Globus pallidus (tissue), 1 donor: ENCODE measurements around the gene IER3.
"Not testable (repeated sequence)": the region's sequence is repeated elsewhere in the genome, so short reads cannot be mapped to it uniquely, and the experiment has no call there.

Experiments used
- DNase-seq: peaks from one replicate; pipeline ENCODE4 v3.0.0-alpha.2; 2015; ENCODE audit warnings: low spot score

IER3 gene

DNA sequence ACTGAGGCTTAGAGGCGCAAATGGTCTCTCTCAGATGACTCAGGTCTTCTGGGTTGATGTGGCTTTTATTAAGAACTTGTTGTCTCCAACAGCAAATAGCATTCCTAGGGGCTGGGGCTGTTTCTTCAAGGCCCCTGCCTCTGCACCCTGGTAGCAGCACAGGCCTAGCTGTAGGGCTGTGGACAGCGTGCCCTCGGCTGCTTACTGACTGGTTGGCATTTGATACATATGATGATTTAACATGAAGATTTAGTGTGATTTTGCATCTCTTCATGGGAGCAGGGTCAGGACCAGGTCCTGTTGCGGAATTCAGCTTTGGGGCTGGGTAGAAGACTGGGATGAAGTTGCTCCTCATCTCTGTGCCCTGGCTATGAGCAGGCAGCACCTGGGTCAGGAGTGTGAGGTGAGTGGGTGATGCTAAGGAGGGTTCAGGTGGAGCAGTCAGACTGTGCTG lies 24.3 kb upstream of the IER3 start:
- no peak for DNase-seq

DNA sequence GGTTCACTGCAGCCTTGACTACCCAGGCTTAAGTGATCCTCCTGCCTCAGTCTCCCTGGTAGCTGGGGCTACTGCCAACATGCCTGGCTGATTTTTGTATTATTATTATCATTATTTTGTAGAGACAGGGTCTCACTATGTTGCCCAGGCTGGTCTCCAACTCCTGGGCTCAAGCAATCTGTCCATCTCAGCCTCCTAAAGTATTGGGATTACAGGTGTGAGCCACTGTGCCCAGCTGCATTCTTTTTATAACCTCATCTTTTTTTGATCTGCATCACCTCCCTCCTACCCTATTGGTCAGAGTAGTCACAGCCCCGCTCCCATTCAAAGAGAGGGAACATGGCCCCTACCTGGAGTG lies 23.6 kb upstream of the IER3 start:
- no peak for DNase-seq

DNA sequence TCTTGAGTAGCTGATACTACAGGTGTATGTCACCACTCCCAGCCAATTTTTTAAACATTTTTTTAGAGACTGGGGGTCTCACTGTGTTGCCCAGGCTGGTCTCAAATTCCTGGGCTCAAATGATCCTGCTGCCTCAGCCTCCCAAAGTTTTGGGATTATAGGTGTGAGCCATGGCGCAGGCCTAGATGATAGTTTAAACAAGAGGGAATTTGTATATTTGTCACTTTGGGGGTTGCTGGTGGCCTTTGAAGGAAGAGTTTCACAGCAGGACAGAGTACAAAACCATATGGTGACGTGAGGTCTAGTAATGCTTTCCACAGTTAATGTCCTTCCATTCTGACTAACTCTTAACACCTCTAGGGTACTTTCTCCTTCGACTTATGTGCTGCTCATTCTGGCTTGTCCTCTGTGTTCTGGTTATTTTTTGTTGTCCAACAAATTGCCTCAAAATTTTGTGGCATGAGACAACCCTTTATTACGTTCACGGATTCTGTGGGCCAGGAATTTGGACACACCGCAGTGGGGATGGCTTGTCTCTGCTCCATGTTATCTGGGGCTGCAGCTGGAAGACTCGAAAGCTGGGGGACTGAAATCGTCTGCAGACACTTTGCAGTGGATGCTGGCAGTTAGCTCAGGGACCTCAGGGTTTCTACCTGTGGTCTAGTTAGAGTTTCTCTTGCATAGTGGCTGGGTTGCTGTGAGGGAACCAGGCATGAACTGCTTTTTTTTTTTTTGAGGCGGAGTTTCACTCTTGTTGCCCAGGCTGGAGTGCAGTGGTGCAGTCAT lies 23.0 kb upstream of the IER3 start:
- DNase-seq = no peak

DNA sequence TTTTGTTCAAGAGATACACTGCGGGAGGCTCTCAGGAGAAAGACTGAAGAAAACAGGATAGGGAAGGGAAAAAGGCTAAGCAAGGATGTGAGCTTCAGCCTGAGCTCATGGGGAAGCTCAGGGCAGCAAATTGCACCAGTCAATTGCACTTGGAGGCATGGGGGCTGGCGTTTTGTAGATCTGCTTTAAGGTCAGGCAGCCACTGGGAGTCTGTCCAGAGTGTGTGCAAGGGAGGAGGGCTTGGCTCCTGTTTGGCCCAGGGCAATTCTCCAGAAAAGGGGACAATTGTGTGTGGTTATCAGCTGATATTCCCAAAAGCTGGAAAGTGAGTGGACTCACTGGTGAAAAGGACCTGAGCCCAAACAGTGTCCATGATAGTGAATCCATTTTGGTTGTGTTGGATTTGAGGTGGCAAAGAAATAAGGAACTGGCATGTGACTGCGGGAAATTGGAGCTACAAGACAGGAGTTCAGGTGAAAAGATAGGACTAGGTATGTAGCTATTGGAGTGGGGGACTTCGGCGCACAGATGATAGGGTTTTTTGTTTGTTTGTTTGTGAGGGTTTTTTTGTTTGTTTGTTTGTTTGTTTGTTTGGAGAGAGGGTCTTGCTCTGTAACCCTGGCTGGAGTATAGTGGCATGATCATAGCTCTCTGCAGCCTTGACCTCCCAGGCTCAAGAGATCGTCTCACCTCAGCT lies 22.3 kb upstream of the IER3 start:
- DNase-seq = no peak

DNA sequence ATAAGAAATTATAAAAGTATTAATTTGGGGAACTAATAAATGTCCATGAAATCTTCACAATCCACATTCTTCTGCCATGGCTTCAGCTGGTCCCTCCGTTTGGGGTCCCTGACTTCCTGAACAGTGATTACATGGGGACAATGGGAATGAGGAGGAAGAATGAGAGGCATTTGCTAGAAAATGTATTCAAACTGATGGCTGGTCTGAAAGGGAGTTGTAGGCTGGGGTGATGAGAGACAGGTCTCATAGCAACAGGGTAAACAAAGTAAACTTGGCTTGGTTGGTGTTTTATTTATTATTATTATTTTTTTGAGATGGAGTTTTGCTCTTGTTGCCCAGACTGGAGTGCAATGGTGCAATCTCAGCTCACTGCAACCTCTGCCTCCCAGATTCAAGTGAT lies 21.1 kb upstream of the IER3 start:
- DNase-seq = not testable (repeated sequence)

DNA sequence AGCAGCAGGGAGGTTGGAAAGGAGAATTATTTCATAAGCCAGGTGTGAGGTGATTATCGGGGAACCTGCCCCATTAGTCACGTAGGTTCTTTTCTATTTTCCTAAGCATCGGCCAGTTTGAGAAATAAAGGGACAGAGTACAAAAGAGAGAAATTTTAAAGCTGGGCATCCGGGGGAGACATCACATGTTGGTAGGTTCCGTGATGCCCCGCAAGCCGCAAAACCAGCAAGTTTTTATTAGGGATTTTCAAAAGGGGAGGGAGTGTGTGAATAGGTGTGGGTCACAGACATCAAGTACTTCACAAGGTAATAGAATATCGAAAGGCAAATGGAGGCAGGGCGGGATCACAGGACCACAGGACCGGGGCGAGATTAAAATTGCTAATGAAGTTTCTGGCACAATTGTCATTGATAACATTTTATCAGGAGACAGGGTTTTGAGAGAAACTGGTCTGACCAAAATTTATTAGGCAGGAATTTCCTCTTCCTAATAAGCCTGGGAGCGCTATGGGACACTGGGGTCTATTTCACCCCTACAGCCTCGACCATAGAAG lies 20.2 kb upstream of the IER3 start:
- not testable (repeated sequence) for DNase-seq

DNA sequence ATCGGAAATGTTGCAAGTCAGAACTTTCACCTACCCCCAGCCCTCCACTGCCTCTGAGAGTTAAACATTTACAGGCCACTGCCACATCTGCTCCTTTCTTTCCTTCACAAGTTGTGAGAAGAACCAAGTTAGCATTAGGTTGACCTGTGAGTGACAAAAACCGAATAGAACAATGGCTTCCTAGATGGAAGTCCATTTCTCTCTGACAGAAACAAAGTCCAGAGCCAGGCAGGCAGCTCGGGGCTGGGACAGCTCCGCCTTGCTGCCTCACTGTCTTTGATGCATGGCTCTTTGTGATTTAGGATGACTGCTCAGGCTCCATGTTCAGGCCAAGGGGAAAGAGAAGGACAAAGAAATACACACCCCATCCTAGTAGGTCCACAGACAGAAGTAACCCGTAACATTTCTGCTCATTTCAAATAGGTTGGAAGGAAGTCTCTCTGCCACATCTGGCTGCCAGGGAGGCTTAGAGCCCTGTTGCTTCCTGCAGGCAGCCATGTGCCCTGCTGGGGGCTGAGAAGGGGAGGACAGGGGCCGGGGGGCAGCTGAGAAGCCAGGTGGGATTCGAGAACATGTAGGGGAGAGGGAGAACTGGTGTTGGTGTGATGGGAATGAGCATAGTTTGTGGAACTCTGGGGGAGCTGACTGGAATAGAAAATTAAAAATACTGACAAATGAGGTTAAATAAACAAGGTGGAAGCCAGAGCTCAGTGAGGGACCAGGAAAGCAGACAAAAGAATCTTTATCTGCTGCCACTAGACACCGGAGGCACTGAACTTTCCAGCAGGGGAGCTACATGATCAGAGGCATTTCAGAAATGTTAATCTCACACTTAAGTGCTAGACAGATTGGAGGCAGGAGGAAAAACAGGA lies 19.5 kb upstream of the IER3 start:
- DNase-seq = no peak

DNA sequence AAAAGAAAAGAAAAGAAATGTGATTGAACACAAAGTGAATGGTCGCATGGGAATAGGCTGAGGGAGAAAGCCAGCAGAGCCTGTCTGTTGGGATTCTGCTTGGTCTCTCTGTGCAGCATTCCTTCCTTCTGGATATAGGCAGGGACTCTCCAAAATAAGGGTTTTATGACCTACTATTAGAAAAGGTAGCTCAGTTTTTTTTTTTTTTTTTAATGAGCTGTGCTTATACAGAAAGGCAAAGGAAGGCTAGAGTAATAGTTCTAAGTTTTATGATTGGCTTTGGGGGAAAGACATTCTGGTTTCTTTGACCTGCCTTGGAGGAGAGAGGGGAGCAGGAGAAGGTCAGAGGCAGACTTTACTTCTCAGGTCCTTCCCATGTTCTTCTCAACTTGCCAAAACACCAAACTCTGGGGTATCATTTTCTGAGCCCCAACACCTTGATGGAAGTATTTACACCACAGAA lies 18.8 kb upstream of the IER3 start:
- DNase-seq = no peak

DNA sequence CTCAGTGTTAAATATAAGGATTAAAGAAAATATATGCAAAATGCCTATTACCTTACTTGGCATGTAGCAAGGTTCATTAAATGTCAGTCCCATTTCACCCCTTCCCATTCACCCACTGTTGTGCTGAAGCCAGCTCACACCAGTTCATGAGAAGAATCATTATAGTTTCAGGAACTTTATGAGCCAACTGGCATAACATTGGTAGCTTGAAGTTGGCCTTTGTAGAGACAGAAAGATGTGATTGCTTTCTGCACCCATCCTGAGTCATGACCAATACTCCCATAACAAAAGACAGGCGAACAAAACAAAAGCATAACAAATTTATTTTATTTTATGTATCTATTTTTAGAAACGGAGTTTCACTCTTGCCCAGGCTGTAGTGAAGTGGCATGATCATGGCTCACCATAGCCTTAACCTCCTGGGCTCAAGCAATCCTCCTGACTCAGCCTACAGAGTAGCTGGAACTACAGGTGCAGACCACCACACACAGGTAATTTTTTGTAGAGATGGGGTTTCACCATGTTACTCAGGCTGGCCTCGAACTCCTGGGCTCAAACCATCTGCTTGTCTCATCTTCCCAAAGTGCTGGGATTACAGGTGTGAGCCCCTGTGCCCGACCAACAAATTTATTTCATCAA lies 17.6 kb upstream of the IER3 start:
- no peak for DNase-seq

DNA sequence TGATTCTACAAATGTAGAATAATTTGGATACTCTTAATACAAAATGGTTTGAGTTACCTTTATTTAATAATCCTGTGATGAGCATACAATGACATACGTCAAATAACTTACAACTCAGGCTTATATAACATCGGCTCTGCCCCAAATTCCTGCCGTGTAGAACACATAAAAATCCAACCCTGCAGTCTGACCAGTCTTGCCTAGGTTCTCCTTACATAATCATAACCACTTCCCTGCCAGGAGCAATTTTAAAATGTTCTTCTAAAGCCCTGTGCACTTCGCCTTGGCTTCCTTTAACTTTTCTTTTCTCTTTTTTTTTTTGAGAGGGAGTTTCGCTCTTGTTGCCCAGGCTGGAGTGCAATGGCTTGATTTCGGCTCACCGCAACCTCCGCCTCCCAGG lies 16.2 kb upstream of the IER3 start:
- DNase-seq = no peak

DNA sequence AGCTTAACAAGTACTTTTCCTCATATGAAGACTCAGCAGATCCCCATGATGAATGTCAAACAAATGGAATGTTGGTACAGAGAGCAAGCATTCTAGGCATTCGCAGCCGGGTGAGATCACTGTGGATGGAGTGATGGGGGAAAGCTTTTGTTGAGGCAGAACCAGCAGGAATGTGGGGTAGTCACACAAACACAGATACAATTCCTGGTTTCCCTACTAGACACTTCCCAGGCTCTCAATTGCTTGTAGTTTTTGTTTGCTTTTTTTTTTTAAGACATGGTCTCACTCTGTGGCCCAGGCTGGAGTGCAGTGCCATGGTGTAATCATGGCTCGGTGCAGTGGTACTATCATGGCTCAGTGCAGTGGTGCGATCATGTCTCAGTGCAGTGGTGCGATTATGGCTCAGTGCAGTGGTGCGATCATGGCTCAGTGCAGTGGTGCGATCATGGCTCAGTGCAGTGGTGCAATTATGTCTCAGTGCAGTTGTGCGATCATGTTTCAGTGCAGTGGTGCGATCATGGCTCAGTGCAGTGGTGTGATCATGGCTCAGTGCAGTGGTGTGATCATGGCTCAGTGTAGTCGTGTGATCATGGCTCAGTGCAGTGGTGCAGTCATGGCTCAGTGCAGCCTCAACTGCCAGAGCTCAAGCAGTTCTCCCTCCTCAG lies 15.4 kb upstream of the IER3 start:
- no peak for DNase-seq

DNA sequence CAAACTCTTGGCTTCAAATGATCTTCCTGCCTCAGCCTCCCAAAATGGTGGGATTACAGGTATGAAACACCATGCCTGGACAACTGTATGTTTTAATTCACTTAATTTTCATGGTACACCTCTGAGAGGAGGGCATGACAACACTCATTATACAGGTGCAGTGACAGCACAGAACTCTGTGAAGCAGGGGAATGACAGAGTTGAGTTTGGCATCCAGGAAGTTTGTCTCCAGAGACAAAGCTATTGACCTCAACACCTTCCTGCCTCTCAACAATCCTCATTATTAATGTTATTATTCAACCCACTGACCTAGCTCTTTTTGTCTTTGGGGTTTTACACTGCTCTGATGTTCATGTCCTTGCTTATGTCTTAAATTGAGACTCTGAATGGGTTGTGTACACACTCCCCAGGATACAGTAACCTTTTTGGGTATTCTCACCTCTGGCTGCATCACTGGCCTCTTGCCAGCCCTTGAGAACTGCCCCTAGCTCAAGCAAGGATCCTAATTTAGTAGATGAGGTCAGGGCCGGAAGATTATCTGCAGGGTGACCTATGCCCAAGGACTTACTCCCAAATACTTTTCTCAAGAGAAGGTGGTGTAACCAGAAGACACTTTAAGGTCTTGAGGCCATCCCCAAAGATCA lies 13.0 kb upstream of the IER3 start:
- no peak for DNase-seq

DNA sequence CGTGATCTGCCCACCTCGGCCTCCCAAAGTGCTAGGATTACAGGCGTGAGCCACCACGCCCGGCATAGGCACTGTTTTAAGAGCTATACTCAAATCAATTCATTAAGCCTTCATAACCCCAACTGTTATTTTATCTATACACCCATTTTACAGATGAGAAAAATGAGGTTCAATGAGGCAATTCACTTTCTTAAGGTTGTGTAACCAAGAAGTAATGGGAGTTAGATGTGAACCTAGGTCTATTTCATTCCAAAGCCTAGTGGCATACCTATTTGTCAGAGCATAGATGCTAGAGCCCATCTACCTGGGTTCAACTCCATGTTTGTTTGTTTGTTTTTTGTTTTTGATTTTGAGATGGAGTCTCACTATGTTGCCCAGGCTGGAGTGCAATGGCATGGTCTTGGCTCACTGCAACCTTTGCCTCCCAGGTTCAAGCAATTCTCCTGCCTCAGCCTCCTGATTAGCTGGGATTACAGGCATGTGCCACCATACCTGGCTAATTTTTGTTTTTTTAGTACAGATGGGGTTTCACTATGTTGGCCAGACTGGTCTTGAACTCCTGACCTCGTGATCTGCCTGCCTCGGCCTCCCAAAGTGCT lies 12.2 kb upstream of the IER3 start:
- not testable (repeated sequence) for DNase-seq

DNA sequence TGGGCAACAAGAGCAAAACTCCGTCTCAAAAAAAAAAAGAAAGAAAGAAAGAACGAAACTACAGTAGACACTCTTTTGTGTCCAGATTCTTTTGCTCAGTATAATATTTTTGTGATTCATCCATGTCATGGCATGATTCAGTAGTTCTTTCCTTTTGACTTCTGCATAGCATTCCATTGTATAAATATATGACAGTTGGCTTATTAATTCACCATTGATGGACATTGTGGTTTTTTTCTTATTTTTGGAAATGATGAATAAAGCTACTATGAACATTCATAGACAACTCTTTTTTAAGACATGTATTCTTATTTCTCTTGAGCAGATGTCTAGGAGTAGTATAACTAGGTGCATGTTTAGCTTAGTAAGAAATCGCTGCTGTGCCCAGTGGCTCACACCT lies 10.3 kb upstream of the IER3 start:
- no peak for DNase-seq

DNA sequence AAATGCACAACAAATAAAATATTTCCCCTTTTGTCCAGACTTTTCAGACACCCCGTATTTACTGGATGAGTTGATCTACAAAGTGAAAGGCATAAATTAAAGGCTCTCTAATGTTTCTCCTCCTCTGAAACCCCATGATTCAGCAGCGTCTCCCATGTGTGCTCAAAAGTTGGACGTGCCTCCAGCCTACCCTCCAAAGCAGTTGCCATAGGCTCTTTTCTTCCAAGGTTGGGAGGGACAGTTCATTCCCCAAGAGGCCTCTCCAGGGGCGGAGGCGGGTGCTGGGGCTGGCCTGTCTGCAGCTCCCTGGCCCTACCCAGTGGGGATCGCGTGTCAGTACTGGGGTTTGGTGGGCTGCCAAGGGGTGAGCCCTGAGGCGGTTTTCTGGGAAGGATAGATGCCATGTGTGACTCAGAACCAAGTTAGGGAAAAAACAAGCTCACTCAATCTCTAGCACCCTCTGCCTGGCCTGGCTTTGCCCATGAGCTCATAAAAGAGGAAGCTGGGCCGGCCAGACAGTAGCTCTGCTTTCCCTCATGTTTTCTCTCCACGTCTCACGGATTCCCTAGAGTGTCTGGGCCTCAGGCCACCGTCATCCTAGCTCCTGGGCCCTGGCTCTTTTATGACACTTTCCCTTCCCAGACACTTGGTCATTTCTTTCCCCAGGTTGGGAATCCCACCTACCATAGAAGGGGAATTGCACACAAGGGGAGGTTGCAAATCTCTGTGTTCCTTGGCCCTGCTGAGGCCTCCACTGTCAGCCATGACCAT lies 8.0 kb upstream of the IER3 start:
- no peak for DNase-seq

DNA sequence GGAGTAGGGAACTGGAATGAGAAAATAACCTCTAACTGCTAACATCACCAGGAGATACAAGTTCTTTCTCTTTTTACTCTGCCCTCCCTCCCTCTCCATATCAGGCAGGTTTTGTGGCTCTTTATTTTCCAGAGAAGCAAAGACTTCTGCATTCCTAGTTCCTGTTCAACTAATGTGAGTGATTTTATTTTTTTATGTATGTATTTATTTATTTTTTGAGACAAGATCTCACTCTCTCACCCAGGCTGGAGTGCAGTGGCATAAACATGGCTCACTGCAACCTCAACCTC lies 6.0 kb upstream of the IER3 start:
- no peak for DNase-seq

DNA sequence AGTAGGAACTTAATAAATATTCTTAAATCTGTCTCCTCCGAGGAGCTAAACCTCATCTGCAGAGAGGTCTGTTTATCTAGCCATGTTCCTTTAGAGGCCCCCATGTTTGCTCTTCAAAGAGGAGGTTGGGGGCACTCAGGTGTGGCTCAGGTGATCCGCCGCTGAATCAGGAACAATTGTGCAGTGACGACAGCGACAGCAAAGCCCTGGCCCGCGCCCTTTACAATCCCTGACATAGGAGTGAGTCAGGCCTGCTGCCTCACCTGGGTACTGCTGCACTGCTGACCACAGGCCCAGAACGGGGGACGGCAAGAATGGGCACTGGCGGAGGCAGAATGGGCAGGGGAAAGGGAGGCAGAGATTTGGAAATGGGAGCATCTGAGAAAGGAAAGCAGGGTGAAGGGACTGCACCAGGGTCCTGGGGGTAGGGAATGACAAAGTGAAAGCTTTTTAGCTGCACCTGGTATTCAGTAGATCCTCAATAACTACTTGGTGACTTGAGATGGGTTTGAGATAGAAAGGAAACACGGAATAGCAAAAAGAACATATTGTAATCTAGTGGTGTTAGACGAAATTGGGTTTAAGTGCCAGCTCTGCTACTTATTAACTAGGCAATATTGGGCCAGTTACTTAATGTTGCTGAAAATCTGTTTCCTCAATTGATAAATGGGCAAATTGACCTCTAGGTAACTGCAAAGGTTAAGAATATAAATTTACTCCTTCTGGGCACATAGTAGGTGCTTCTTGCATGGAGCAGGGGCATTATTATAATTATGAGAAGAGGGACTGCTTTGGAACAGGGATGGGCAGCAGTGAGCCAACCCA lies 5.4 kb upstream of the IER3 start:
- no peak for DNase-seq

DNA sequence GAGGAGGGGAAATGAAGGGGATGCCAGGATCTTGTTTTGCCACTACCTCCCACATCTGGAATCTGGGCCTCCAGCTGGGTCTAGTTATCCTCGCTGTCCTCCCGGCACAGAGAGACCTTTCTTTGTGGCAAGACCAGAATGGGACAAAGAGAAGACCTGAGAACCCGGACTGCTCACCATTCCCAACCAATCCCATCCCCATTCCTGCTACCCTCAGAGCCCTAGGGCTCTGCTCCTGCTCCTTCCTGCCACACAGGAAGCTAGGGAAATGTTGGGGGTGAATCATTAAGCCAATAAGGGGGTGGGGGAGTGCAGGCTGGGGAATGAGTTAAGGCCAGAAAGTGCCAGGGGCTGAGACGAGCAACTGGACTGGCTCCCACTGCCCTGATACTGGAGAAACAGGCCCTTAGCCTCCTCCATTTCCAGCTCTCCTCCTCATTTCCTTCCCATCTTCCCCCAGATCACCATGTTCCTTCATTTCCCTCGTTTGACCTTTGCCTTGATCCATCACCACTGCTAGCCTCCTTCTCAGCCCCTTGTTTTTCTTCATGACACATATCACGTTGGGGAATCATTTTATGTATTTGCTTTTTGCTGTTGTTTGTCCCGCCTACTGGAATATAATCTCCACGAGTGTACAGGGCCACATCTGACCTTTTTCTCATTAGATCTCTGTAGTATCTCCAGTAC lies 4.6 kb upstream of the IER3 start:
- DNase-seq = no peak
